HG03571 (cell line): ENCODE results near the gene FREM3.
"Not testable (repeated sequence)": the region's sequence is repeated elsewhere in the genome, so short reads cannot be mapped to it uniquely, and the experiment has no call there.

Experiments used
- ATAC-seq: cut with Tn5 transposase; IDR thresholded peaks from one replicate; pipeline ENCODE4 v1.9.1; 2021; ENCODE audit not compliant: unreplicated experiment

FREM3 gene

GRCh38 chr4:143700416-143701352 lies at the start of gene FREM3:
FREM3 (minus strand) TSS chr4:143700675; CDS start chr4:143700675, 0 bp downstream.
- no peak for ATAC-seq

- ATAC-seq = no peak
Measured at GRCh38 chr4:143745874-143746273, 45.4 kb upstream of the FREM3 start.

GRCh38 chr4:143743591-143743990 lies 43.1 kb upstream of the FREM3 start:
- no peak for ATAC-seq

GRCh38 chr4:143742834-143743233 lies 42.4 kb upstream of the FREM3 start:
- no peak for ATAC-seq

GRCh38 chr4:143736861-143737260 lies 36.4 kb upstream of the FREM3 start:
- no peak for ATAC-seq

- ATAC-seq = not testable (repeated sequence)
Measured at GRCh38 chr4:143736061-143736460, 35.6 kb upstream of the FREM3 start.

GRCh38 chr4:143728166-143728565 lies 27.7 kb upstream of the FREM3 start:
- ATAC-seq = no peak

GRCh38 chr4:143726714-143727113 lies 26.2 kb upstream of the FREM3 start:
- no peak for ATAC-seq

- no peak for ATAC-seq
Measured at GRCh38 chr4:143721317-143721716, 20.8 kb upstream of the FREM3 start.

- not testable (repeated sequence) for ATAC-seq
Measured at GRCh38 chr4:143718748-143719147, 18.3 kb upstream of the FREM3 start.

GRCh38 chr4:143713955-143714625 lies 13.6 kb upstream of the FREM3 start:
- no peak for ATAC-seq

GRCh38 chr4:143713553-143713952 lies 13.1 kb upstream of the FREM3 start:
- no peak for ATAC-seq

GRCh38 chr4:143712155-143712550 lies 11.7 kb upstream of the FREM3 start:
- no peak for ATAC-seq

GRCh38 chr4:143711543-143712154 lies 11.2 kb upstream of the FREM3 start:
- no peak for ATAC-seq

GRCh38 chr4:143701365-143701764 lies 890 bp upstream of the FREM3 start:
- ATAC-seq = no peak

- no peak for ATAC-seq
Measured at GRCh38 chr4:143700046-143700415, 444 bp downstream of the FREM3 start.

- ATAC-seq = no peak
Measured at GRCh38 chr4:143699331-143700045, 987 bp downstream of the FREM3 start.

GRCh38 chr4:143693856-143694255 lies 6.6 kb downstream of the FREM3 start:
- ATAC-seq = no peak

- no peak for ATAC-seq
Measured at GRCh38 chr4:143692241-143692640, 8.2 kb downstream of the FREM3 start.

- ATAC-seq = no peak
Measured at GRCh38 chr4:143679434-143679833, 21.0 kb downstream of the FREM3 start.

GRCh38 chr4:143673629-143674028 lies 26.8 kb downstream of the FREM3 start:
- ATAC-seq = not testable (repeated sequence)
